Measurements from ENCODE around the gene ATG9B.
A peak's percentile ranks its signal among the peaks of the same experiment; 100 is the strongest.
"Not testable (repeated sequence)": the region's sequence is repeated elsewhere in the genome, so short reads cannot be mapped to it uniquely, and the experiment has no call there.

ATG9B gene

DNA sequence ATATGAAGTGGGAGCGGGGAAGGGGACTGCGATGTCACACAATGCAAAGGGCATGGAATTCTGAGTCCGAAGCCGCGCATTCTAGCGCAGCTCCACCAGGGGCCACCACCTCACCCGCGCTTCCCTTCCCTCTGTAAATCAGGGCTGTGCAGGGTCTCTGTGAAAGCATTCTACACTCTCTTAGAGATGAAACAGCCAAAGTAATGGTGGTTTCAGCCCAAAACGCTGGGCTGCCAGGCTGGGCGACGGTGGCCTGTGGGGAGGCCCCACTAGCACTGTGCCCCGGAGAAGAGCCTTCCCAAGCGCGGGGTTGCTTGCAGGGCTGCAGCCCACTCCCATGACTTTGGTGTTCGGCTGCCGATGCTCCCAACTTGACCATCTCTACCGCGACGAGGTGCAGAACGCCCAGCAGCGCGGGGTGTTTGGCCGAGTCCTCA is 11.4 kb downstream of the ATG9B start:
- Histone ChIP-seq H3K27me3 (ENCODE audit: insufficient read depth, poor library complexity, severe bottlenecking) (peaks cover 6% of the 10 kb centered on the region), H3K4me3 (replicated peaks; ENCODE audit: insufficient read depth, low read length) (no peak overlapping the region), H3K27ac (replicated peaks) (no peak overlapping the region)
- DNase-seq (ENCODE audit: low read depth in 1 of 2, low spot score in 1 of 2), result peak in 1 of 2 experiments; percentile 42
- TF ChIP-seq SPI1 (IDR thresholded peaks at IDR 0.05; ENCODE audit: borderline replicate concordance, low read depth) (no peak), GABPA (IDR thresholded peaks at IDR 0.05; ENCODE audit: low read depth) (no peak), POLR2AphosphoS5 (IDR thresholded peaks at IDR 0.05; ENCODE audit: low read depth) (no peak)
- TF ChIP-seq, protein P1, sequence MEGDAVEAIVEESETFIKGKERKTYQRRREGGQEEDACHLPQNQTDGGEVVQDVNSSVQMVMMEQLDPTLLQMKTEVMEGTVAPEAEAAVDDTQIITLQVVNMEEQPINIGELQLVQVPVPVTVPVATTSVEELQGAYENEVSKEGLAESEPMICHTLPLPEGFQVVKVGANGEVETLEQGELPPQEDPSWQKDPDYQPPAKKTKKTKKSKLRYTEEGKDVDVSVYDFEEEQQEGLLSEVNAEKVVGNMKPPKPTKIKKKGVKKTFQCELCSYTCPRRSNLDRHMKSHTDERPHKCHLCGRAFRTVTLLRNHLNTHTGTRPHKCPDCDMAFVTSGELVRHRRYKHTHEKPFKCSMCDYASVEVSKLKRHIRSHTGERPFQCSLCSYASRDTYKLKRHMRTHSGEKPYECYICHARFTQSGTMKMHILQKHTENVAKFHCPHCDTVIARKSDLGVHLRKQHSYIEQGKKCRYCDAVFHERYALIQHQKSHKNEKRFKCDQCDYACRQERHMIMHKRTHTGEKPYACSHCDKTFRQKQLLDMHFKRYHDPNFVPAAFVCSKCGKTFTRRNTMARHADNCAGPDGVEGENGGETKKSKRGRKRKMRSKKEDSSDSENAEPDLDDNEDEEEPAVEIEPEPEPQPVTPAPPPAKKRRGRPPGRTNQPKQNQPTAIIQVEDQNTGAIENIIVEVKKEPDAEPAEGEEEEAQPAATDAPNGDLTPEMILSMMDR (IDR thresholded peaks at IDR 0.05; ENCODE audit: insufficient read depth, low read length), result peak; percentile 19
- TF ChIP-seq, protein P2, sequence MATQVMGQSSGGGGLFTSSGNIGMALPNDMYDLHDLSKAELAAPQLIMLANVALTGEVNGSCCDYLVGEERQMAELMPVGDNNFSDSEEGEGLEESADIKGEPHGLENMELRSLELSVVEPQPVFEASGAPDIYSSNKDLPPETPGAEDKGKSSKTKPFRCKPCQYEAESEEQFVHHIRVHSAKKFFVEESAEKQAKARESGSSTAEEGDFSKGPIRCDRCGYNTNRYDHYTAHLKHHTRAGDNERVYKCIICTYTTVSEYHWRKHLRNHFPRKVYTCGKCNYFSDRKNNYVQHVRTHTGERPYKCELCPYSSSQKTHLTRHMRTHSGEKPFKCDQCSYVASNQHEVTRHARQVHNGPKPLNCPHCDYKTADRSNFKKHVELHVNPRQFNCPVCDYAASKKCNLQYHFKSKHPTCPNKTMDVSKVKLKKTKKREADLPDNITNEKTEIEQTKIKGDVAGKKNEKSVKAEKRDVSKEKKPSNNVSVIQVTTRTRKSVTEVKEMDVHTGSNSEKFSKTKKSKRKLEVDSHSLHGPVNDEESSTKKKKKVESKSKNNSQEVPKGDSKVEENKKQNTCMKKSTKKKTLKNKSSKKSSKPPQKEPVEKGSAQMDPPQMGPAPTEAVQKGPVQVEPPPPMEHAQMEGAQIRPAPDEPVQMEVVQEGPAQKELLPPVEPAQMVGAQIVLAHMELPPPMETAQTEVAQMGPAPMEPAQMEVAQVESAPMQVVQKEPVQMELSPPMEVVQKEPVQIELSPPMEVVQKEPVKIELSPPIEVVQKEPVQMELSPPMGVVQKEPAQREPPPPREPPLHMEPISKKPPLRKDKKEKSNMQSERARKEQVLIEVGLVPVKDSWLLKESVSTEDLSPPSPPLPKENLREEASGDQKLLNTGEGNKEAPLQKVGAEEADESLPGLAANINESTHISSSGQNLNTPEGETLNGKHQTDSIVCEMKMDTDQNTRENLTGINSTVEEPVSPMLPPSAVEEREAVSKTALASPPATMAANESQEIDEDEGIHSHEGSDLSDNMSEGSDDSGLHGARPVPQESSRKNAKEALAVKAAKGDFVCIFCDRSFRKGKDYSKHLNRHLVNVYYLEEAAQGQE (IDR thresholded peaks at IDR 0.05; ENCODE audit: insufficient replicate concordance, low read depth), result no peak

DNA sequence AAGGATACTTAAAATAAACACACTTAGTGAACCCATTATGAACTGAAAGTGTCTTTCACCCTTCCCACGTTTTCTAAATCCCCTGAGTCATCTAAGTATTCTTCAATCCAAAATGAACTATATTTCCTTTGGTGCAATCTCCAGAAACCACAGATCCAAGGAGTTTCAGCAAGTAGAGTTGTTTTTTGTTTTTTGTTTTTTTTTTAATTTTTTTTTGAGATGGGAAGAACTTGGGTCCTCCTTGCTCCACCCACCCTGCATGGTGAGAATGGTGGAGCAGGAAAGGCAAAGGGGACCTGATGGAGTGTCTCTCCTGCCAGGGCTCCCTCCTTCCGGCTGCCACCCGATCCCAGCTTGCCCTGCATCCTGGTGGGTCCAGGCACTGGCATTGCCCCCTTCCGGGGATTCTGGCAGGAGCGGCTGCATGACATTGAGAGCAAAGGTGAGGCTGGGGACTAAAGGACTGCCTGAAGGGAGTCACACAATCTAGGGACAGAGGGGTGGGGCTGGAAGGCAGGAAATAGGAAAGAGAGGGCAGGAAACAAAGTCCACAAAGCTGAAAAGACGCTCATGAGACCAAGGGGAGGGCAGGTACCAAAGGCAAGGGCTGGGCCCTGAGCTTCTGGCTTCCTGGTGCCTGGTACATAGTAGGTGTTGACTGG is 12.1 kb downstream of the ATG9B start:
- TF ChIP-seq SPI1 (IDR thresholded peaks at IDR 0.05; ENCODE audit: borderline replicate concordance, low read depth) (no peak), GABPA (IDR thresholded peaks at IDR 0.05; ENCODE audit: low read depth) (no peak), POLR2AphosphoS5 (IDR thresholded peaks at IDR 0.05; ENCODE audit: low read depth) (no peak)
- TF ChIP-seq, protein P2 (IDR thresholded peaks at IDR 0.05; ENCODE audit: insufficient replicate concordance, low read depth), result no peak
- TF ChIP-seq, protein P1 (IDR thresholded peaks at IDR 0.05; ENCODE audit: insufficient read depth, low read length), result no peak
- DNase-seq (ENCODE audit: low read depth in 1 of 2, low spot score in 1 of 2), result no peak
- H3K4me3 ChIP-seq (replicated peaks; ENCODE audit: insufficient read depth, low read length), result no peak overlapping the region
- no peak overlapping the region for H3K27ac ChIP-seq (replicated peaks)
- H3K27me3 ChIP-seq (ENCODE audit: insufficient read depth, poor library complexity, severe bottlenecking), result peaks cover 6% of the 10 kb centered on the region

DNA sequence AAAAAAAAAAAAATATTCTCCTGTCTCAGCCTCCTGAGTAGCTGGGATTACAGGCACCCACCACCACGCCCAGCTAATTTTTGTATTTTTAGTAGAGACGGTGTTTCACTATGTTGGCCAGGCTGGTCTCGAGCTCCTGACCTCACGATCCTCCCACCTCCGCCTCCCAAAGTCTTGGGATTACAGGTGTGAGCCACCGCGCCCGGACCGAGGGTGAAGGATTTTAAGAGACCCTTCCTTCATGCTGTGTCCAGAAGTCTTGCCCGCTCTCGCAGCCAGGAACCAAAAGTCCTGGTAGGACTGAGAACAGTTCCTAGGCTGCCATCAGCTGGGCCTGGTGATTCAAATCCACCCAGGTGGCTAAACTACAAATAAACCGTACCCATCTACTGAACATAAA is 12.7 kb downstream of the ATG9B start:
- H3K4me3 ChIP-seq (replicated peaks; ENCODE audit: insufficient read depth, low read length); H3K27me3 ChIP-seq (ENCODE audit: insufficient read depth, poor library complexity, severe bottlenecking); H3K27ac ChIP-seq (replicated peaks); DNase-seq (ENCODE audit: low read depth in 1 of 2, low spot score in 1 of 2): not testable (repeated sequence)

DNA sequence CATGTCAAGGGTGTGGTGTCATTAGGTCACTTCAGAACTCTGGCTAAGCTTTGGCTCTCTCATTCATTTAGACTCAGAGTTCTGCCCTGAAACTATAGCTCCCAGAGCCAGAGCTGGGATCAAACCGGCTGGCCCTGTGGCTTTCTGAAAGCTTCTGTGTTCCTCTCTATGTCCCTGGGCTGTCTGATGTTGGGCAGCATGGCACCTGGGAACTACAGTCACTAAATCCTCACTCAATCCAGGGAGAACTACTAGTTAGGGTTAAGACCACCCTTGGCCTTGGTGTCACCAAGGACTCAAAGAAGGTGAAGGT is 13.2 kb downstream of the ATG9B start:
- TF ChIP-seq SPI1 (IDR thresholded peaks at IDR 0.05; ENCODE audit: borderline replicate concordance, low read depth), result no peak
- TF ChIP-seq POLR2AphosphoS5 (IDR thresholded peaks at IDR 0.05; ENCODE audit: low read depth), result no peak
- TF ChIP-seq, protein P1 (IDR thresholded peaks at IDR 0.05; ENCODE audit: insufficient read depth, low read length), result no peak
- no peak for TF ChIP-seq GABPA (IDR thresholded peaks at IDR 0.05; ENCODE audit: low read depth)
- TF ChIP-seq, protein P2 (IDR thresholded peaks at IDR 0.05; ENCODE audit: insufficient replicate concordance, low read depth), result no peak
- H3K4me3 ChIP-seq (replicated peaks; ENCODE audit: insufficient read depth, low read length), result no peak overlapping the region
- H3K27me3 ChIP-seq (ENCODE audit: insufficient read depth, poor library complexity, severe bottlenecking), result peaks cover 6% of the 10 kb centered on the region
- no peak overlapping the region for H3K27ac ChIP-seq (replicated peaks)
- DNase-seq (ENCODE audit: low read depth in 1 of 2, low spot score in 1 of 2), result no peak

All from HL-60 (cell line).